Lung microvascular endothelial cell (primary cell): ENCODE results near the gene IFT52. TPM values are rescaled to one million over a fixed set of nuclear protein-coding genes. Genes with fewer than 3 reads are reported as not detected.
"Not testable (repeated sequence)": the region's sequence is repeated elsewhere in the genome, so short reads cannot be mapped to it uniquely, and the experiment has no call there.

ENCODE experiments used
- DNase-seq, 2 donors: peaks; one replicate each; pipeline versions ENCODE4 v3.0.0 to v3.0.0-alpha.2; 2010; ENCODE audit warnings: low read depth in 2 of 2
- total RNA-seq: library from RNA; depleted of rRNA; stranded (reverse); fragments of >200 nt; gene quantifications from 2 replicates; pipeline ENCODE4 v1.2.1, GENCODE V29; 2014

Gene IFT52
- total RNA-seq, 1 donor from 2014 or later, result 26.8 TPM

GRCh38 chr20:43650997-43651525 lies 60.3 kb downstream of the IFT52 start:
- DNase-seq, result no peak

GRCh38 chr20:43651650-43652184 lies 61.0 kb downstream of the IFT52 start:
- DNase-seq, result not testable (repeated sequence)

DNA sequence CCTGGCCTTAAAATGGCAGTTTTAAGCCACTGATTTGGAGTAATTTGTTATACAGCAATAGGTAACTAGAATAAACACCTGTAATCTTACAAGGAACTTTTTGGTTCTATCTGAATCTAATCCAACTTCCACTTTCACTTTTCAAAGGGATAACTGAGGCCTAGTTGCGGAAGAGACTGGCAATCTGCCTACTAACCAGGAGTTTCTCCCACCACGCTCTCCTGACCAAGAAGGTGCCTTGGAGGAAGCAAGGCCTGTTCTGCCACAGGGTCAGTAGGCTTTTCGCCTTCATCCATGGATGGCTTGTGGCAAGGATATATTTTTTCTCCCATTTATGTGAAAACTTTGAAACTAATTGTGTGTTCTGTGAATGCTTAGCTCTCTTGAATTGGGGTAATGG lies 63.2 kb downstream of the IFT52 start:
- DNase-seq, result no peak

DNA sequence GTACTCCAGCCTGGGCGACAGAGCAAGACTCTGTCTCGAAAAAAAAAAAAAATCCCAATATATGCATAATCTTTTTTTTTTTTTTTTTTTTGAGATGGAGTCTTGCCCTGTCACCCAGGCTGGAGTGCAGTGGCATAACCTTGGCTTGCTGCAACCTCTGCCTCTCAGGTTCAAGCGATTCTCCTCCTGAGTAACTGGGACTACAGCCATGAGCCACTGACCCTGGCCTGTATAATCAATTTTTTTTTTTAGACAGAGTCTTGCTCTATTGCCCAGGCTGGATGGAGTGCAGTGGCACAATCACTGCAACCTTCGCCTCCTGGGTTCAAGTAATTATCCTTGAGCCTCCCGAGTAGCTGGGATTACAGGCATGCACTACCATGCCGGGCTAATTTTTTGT lies 64.4 kb downstream of the IFT52 start:
- not testable (repeated sequence) for DNase-seq

DNA sequence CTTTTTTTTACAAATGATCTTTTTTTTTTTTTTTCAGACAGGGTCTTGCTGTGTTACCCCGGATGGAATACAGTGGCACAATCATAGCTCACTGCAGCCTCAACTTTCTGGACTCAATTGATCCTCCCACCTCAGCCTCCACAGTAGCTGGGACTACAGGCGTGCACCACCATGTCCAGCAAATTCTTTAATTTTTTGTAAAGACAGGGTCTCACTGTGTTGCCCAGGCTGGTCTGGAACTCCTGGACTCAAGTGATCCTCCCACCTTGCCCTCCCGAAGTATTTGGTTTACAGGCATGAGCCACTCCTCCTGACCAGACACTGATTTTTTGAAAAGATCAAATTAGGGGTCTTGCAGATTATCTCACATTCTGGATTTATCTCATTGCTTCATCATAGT lies 65.2 kb downstream of the IFT52 start:
- DNase-seq, result no peak

DNA sequence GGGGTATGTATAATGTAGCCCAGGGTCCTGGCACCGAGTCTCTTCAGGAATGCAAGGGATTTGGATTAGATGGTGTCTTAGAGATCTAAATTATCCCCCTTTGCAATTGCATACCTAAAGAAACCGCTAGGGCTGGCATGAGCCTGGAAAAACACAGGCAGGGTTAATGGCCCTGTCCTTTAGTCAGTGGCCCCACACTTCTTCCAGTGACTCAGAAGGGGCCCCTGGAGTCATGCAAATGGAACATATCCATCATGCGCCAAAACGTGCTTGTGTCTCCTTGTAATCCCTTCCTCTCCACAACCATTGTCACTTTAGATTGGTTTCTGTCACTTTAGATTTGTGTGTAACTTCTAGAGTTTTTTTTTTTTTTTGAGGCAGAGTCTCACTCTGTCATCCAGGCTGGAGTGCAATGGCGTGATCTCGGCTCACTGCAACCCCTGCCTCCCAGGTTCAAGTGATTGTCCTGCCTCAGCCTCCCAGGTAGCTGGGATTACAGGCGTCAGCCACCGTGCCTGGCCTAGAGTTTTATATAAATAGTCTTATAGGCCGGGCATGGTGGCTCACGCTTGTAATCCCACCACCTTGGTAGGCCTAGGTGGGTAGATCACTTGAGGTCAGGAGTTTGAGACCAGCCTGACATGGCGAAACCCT lies 67.5 kb downstream of the IFT52 start:
- DNase-seq, result no peak

GRCh38 chr20:43658723-43659419 lies 68.1 kb downstream of the IFT52 start:
- no peak for DNase-seq

DNA sequence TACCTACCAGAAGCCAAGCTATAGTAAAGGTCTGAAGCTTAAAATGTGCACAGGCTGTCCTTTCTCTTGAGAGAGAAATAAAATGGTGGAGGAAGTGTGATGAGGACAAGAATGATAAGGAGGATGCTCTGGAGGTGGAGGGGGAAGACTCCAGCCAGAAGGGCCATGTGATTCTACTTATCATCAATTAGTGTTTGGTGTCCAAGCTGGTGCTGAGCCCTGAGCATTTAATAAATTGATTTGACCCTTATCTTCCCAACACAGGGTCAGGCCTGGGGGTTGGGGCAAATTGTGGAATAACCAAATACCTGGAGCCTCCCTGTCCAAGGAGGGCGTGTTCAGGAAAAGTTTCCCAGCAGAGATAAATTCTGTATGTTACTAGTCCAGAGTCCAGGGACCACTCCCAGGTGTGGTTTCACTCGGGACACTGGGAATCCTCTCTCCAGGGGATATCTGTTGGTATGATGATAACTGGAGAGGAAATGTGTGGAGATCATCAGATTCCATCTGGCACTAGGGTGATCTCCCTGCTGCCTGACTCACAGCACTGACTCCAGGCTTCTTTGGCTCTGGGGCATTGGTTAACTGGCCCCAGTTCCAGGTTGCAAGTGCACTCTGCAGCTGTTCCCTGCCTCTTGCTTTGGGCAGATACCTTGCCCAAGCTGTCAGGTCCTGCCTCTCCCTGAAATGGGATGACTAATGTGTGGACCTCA lies 72.4 kb downstream of the IFT52 start:
- DNase-seq, result peak in 1 of 2 donors; percentile 58

DNA sequence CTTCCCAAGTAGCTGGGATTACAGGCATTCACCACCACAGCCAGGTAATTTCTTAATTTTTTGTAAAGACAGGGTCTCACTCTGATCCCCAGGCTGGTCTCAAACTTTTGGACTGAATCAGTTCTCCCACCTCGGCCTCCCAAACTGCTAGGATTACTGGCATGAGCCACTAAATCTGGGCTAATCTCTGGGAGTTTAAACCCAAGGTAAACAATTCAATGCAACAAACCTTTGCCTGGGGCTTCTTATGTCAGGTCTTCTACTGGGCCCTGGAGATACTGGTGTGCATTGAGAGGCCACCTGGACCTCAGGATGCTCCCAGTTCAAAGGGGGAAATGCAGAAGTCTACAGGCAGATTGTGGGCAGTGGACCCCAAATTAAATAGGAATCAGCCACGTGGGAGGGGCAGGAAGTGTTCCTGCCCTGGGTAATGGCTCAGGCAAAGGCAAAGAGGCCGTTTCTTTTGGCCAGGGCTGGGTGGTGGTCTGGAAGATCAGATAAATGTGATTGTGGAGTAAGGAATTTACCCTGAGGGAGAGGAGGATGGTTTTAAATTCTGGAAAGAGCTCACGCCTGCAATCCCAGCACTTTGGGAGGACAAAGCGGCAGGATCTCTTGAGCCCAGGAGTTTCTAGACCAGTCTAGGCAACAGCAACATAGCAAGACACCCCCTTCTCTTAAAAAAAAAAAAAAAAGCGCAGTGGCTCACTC lies 74.9 kb downstream of the IFT52 start:
- DNase-seq, result no peak

DNA sequence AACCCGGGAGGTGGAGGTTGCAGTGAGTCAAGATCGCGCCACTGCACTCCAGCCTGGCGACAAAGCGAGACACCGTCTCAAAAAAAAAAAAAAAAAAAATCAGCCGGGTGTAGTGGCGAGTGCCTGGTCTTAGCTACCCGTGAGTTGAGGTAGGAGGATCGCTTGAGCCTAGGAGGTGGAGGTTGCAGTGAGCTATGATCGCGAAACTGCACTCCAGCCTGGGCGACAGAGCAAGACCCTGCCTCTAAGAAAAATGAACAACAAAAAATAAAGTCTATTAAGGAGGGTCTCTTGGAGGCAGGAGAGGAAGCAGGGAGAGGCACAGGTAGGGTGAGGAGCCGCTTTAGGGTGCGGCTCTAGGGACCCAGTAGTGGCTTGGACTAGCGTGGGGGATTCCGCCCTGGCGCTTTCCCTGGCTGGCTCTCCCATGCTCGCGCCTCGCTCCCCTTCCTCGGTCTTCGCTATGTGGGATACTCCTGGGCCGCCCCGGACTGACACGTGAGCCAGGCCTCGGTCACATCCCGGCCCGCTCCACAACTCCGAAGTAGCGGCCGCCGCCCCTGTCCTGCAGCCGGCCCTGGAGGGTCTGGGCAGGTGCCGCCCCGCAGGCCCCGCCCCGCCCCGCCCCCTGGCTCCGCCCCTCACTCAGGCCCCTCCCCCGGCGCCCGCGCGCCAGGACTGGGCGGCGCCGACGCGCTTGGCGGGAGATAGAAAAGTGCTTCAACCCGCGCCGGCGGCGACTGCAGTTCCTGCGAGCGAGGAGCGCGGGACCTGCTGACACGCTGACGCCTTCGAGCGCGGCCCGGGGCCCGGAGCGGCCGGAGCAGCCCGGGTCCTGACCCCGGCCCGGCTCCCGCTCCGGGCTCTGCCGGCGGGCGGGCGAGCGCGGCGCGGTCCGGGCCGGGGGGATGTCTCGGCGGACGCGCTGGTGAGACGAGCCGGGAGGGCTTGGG lies 75.9 kb downstream of the IFT52 start, which contains the start of gene MYBL2:
TSS of gene MYBL2 (plus strand) at position 739 of the 953 bp plus-strand sequence. CDS start at position 909, 170 bp downstream.
- DNase-seq, result peak; percentile 66 to 75

DNA sequence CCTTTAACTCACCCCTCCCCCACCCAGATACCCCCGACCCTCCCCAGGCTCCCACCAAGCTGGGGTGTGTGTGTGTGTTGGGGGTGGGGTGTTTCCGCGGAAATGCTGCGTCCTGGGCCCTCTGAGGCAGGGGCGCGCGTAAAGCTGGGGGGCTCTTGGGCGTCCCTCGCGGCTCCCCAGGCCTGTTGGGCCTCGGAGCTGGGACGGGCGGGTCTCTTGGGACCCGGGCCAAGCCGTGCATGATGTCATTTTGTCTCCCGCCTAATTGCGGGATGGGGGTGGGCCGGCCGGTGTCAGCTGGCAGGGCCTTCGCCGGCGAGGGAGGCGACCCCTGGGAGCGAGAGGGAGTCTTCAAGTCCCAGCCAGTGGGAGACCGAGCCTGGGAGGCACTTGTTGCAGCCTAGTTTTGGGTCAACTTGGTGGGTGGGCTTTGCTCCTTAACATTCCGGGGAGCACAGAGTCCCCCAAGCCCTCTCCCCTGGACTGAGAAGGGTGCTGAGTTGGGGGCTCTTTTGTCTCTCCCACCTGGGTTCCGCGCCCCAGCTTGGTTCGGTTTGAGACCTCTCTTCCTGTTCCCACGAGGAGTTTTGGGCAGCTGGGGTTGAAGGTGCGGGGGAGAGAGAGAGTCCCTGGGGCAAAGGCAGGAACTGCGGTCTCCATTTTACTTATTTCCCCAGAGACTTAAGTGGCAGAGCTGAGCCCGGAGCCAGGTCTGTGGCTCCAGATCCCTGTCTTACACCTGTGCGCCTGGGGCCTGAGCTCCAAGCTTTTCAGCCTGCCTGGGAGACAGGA lies 76.8 kb downstream of the IFT52 start:
- DNase-seq, result no peak

DNA sequence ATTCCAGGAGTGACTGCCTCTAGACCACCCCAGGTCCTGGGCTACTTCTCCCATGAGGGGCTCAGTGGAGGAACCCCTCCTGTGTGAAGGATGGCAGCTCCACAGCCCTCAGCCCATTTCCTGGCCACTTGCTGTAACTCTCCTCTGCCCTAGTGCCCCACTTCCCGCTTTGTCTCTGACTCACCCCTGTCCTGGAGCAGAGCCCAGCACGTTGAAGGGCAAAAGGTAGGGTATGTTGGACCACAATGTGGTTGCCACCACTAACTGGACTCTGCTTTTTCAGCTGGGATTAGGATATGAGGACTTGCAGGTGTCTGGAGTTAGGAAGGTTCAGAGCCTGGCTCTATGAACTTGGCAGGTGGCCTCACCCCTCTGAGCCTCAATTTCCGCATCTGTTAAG lies 78.6 kb downstream of the IFT52 start:
- DNase-seq, result peak; percentile 42 to 70

- no peak for DNase-seq
Observed at GRCh38 chr20:43670423-43670822, 79.7 kb downstream of the IFT52 start.

- DNase-seq, result no peak
Observed at GRCh38 chr20:43676368-43676767, 85.6 kb downstream of the IFT52 start.

- no peak for DNase-seq
Observed at GRCh38 chr20:43680981-43681380, 90.2 kb downstream of the IFT52 start.

DNA sequence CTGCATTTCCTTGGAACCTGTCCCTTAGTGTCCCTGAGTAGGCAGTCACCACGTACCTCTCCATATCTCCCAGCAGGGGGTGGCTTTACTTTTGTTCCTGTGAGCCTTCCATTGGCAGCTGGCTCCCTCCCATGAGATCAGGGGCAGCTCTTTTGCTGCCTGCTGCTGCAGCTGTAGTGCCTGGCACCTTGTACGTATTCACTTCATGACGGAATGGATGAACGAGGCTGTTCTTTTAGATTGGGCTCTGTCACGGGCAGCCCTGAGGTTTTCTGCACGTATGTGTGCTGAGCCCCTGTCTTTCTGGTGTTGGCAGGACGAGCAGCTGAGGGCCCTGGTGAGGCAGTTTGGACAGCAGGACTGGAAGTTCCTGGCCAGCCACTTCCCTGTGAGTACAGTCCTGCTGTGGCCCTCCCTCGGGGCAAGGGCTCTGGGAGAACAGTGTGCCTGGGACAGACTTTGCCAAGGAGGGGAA lies 90.8 kb downstream of the IFT52 start:
- no peak for DNase-seq

DNA sequence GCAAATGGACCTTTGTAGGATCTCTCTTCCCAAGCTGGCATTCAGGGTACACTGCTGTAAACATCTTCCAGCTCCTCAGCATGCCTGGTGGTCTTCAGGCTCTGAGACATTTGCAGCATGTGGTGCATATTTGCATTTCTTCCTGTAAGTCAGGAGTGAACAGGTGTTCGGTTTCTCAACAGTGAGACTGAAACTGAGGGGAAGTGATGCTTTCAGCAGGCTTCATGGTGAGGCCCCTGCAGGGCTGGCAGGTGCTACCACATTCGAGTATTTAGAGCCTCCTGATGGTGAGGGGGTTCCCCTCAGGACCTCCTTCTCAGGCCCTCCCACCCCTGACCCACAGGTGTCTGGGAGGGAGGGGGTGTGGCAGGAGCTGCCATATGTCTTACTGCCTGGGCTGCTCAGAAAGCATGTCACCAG lies 91.3 kb downstream of the IFT52 start:
- no peak for DNase-seq

- DNase-seq, result no peak
Observed at GRCh38 chr20:43682446-43682845, 91.7 kb downstream of the IFT52 start.

DNA sequence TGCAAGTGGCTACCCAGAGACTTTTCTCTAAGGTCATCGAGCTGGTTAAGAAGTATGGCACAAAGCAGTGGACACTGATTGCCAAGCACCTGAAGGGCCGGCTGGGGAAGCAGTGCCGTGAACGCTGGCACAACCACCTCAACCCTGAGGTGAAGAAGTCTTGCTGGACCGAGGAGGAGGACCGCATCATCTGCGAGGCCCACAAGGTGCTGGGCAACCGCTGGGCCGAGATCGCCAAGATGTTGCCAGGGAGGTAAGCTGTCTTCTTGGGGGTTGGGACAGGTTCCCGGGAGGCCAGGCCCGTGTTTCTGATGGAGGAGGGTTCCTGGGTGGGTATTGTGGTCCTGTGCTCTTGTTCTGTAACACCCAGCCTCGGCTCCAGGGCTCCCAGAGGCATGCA lies 96.1 kb downstream of the IFT52 start:
- no peak for DNase-seq
